ENCODE results near the gene SNRNP70.
A peak's percentile ranks its signal among the peaks of the same experiment; 100 is the strongest.
"Not testable (repeated sequence)": the region's sequence is repeated elsewhere in the genome, so short reads cannot be mapped to it uniquely, and the experiment has no call there.

The SNRNP70 gene

GRCh38 chr19:49056902-49057596 lies 28.2 kb upstream of the SNRNP70 start:
- H3K4me1 ChIP-seq (ENCODE audit: insufficient read depth, low read length); H3K36me3 ChIP-seq (ENCODE audit: insufficient read depth, low read length); H3K9me3 ChIP-seq (ENCODE audit: low read length): not testable (repeated sequence)
- peak overlapping the region; percentile 63 for H2AFZ ChIP-seq (ENCODE audit: low read depth, low read length)
- peaks cover 54% of the 10 kb centered on the region for H3K27me3 ChIP-seq (ENCODE audit: insufficient read depth, low read length)
- H3K4me3 ChIP-seq (ENCODE audit: low read length): peak overlapping the region; percentile 49

- Histone ChIP-seq H3K36me3 (ENCODE audit: insufficient read depth, low read length) (no peaks in the 10 kb centered on the region), H2AFZ (ENCODE audit: low read depth, low read length) (peak within 1 kb of the TSS; percentile 63), H3K9me3 (ENCODE audit: low read length) (peaks cover 3% of the 10 kb centered on the region), H3K4me3 (ENCODE audit: low read length) (peak within 1 kb of the TSS; percentile 49), H3K27me3 (ENCODE audit: insufficient read depth, low read length) (peaks cover 55% of the 10 kb centered on the region), H3K4me1 (ENCODE audit: insufficient read depth, low read length) (peaks cover 4% of the 10 kb centered on the region)
Observed at GRCh38 chr19:49057636-49058234, 27.5 kb upstream of the SNRNP70 start, which contains the start of gene CGB7. Gene CGB7 (minus strand): TSS chr19:49057749. CDS start chr19:49055375, 2,374 bp downstream.

DNA sequence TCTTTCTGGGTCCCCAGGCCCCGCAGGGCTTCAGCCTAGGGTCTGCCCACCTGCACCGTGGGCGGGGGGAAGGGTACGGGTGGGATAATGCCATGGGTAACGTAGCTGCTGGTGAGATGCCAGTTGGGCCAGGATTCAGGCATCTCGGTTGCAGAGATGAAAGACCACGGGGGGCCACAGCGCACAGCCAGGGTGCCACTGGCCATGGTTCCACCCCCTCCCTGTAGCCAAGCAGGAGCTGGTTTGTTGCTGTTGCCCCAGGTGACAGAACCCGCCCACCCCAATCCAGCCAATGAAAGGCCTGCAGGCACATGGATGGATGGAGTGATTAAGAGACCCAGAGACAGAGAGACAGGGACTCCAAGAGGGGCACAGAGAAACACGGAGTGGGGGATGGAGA lies 26.7 kb upstream of the SNRNP70 start:
- Histone ChIP-seq H3K4me1 (ENCODE audit: insufficient read depth, low read length) (peaks cover 4% of the 10 kb centered on the region), H2AFZ (ENCODE audit: low read depth, low read length) (no peak overlapping the region), H3K27me3 (ENCODE audit: insufficient read depth, low read length) (peaks cover 55% of the 10 kb centered on the region), H3K9me3 (ENCODE audit: low read length) (peaks cover 3% of the 10 kb centered on the region), H3K36me3 (ENCODE audit: insufficient read depth, low read length) (no peaks in the 10 kb centered on the region), H3K4me3 (ENCODE audit: low read length) (no peak overlapping the region)

DNA sequence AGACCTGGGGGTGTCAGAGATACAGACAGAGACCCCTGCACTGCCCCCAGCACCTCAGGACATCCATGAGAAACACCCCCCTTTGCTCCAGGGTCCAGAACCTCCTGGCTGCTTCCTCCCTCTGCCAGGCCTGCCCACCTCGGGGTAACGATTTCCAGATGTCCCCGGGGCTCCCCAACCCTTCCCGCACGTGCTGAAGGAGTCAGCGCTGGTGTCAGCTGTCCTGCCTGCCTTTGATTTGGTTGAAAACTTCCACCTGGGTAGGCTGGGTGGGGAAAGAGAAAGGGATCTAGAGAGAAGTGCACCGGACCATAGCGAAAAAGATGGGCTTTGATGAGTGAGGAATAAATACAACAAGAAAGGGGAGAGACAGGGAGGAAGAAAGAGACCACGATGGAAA lies 26.2 kb upstream of the SNRNP70 start:
- Histone ChIP-seq H2AFZ (ENCODE audit: low read depth, low read length) (no peak overlapping the region), H3K9me3 (ENCODE audit: low read length) (peaks cover 3% of the 10 kb centered on the region), H3K27me3 (ENCODE audit: insufficient read depth, low read length) (peaks cover 57% of the 10 kb centered on the region), H3K4me1 (ENCODE audit: insufficient read depth, low read length) (peaks cover 4% of the 10 kb centered on the region), H3K4me3 (ENCODE audit: low read length) (no peak overlapping the region), H3K36me3 (ENCODE audit: insufficient read depth, low read length) (no peaks in the 10 kb centered on the region)

DNA sequence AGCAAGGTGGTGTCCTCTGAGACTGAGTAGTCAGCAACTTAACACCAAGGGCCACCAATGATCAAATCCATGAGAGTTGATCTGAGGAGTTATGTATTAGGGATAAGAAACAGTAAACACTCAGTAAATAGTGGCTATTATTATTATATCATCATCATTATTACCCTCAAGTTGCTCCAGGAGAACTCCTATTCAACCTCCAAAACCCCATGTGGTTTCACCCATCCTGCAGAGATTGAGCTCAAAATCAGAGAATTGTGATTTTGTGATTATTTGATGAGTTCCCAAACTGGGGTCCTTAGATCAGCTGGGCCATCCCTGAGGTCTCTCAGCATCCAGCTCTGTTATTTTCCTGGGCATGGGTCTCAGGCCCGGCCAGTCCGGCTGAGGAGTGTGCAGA lies 24.3 kb upstream of the SNRNP70 start:
- Histone ChIP-seq H3K27me3 (ENCODE audit: insufficient read depth, low read length) (peaks cover 60% of the 10 kb centered on the region), H3K9me3 (ENCODE audit: low read length) (no peaks in the 10 kb centered on the region), H2AFZ (ENCODE audit: low read depth, low read length) (no peak overlapping the region), H3K36me3 (ENCODE audit: insufficient read depth, low read length) (no peaks in the 10 kb centered on the region), H3K4me3 (ENCODE audit: low read length) (no peak overlapping the region), H3K4me1 (ENCODE audit: insufficient read depth, low read length) (peaks cover 14% of the 10 kb centered on the region)

GRCh38 chr19:49061445-49061844 lies 23.8 kb upstream of the SNRNP70 start:
- H3K9me3 ChIP-seq (ENCODE audit: low read length): no peaks in the 10 kb centered on the region
- H3K27me3 ChIP-seq (ENCODE audit: insufficient read depth, low read length): peaks cover 60% of the 10 kb centered on the region
- no peak overlapping the region for H3K4me3 ChIP-seq (ENCODE audit: low read length)
- peaks cover 14% of the 10 kb centered on the region for H3K4me1 ChIP-seq (ENCODE audit: insufficient read depth, low read length)
- H2AFZ ChIP-seq (ENCODE audit: low read depth, low read length): no peak overlapping the region
- H3K36me3 ChIP-seq (ENCODE audit: insufficient read depth, low read length): no peaks in the 10 kb centered on the region

DNA sequence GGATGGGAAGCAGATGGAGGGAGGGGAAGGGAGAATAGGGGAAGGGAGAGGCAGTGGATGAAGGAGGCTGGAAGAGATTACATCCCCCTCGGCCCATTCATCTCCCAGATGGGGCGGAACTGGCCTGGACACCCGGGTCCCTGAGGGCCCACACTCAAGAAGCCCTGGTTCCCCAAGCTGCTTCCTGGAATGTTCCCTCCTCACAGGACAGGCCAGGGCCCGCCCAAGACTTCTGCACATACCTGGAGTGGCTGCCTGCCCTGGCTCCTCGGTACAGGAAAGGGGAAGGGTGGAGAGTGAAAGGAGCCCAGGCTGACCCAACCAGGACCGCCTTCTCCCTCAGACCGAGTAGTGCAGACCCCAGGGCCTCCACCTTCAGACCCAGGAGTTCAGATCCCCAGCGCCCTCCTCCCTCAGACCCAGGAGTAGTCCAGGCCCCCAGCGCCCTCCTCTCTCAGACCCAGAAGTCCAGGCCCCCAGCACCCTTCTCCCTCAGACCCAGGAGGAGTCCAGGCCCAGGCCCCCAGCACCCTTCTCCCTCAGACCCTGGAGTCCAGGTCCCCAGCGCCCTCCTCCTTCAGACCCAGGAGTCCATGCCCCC lies 21.1 kb upstream of the SNRNP70 start:
- Histone ChIP-seq H3K27me3 (ENCODE audit: insufficient read depth, low read length) (peaks cover 41% of the 10 kb centered on the region), H3K36me3 (ENCODE audit: insufficient read depth, low read length) (no peaks in the 10 kb centered on the region), H3K9me3 (ENCODE audit: low read length) (peaks cover under 1% of the 10 kb centered on the region), H3K4me1 (ENCODE audit: insufficient read depth, low read length) (peaks cover 10% of the 10 kb centered on the region), H2AFZ (ENCODE audit: low read depth, low read length) (no peak overlapping the region), H3K4me3 (ENCODE audit: low read length) (peak overlapping the region; percentile 7)

- Histone ChIP-seq H3K4me1 (ENCODE audit: insufficient read depth, low read length) (peaks cover 10% of the 10 kb centered on the region), H3K4me3 (ENCODE audit: low read length) (peak within 1 kb of the TSS; percentile 29), H2AFZ (ENCODE audit: low read depth, low read length) (peak within 1 kb of the TSS; percentile 7), H3K27me3 (ENCODE audit: insufficient read depth, low read length) (peaks cover 42% of the 10 kb centered on the region), H3K9me3 (ENCODE audit: low read length) (peaks cover 8% of the 10 kb centered on the region), H3K36me3 (ENCODE audit: insufficient read depth, low read length) (no peaks in the 10 kb centered on the region)
Observed at GRCh38 chr19:49064768-49065611, 20.3 kb upstream of the SNRNP70 start, which contains the start of gene NTF4. Gene NTF4 (minus strand): TSS chr19:49064818. CDS start chr19:49061997, 2,821 bp downstream.

GRCh38 chr19:49065905-49066512 lies 19.2 kb upstream of the SNRNP70 start:
- Histone ChIP-seq H3K27me3 (ENCODE audit: insufficient read depth, low read length) (peaks cover 50% of the 10 kb centered on the region), H3K36me3 (ENCODE audit: insufficient read depth, low read length) (no peaks in the 10 kb centered on the region)

GRCh38 chr19:49067554-49067953 lies 17.7 kb upstream of the SNRNP70 start:
- Histone ChIP-seq H3K27me3 (ENCODE audit: insufficient read depth, low read length) (peaks cover 55% of the 10 kb centered on the region), H3K4me3 (ENCODE audit: low read length) (no peak overlapping the region), H2AFZ (ENCODE audit: low read depth, low read length) (no peak overlapping the region), H3K36me3 (ENCODE audit: insufficient read depth, low read length) (no peaks in the 10 kb centered on the region), H3K9me3 (ENCODE audit: low read length) (peaks cover 19% of the 10 kb centered on the region), H3K4me1 (ENCODE audit: insufficient read depth, low read length) (peaks cover 10% of the 10 kb centered on the region)

More at GRCh38 chr19:49065905-49066512, 19.2 kb upstream of the SNRNP70 start:
- no peak overlapping the region for H3K4me3 ChIP-seq (ENCODE audit: low read length)
- peaks cover 18% of the 10 kb centered on the region for H3K9me3 ChIP-seq (ENCODE audit: low read length)
- H3K4me1 ChIP-seq (ENCODE audit: insufficient read depth, low read length): peaks cover 10% of the 10 kb centered on the region
- no peak overlapping the region for H2AFZ ChIP-seq (ENCODE audit: low read depth, low read length)

GRCh38 chr19:49069026-49069425 lies 16.2 kb upstream of the SNRNP70 start:
- no peak overlapping the region for H3K4me3 ChIP-seq (ENCODE audit: low read length)
- H3K36me3 ChIP-seq (ENCODE audit: insufficient read depth, low read length): no peaks in the 10 kb centered on the region
- H3K4me1 ChIP-seq (ENCODE audit: insufficient read depth, low read length): peaks cover 10% of the 10 kb centered on the region
- peaks cover 19% of the 10 kb centered on the region for H3K9me3 ChIP-seq (ENCODE audit: low read length)
- H3K27me3 ChIP-seq (ENCODE audit: insufficient read depth, low read length): peaks cover 67% of the 10 kb centered on the region
- no peak overlapping the region for H2AFZ ChIP-seq (ENCODE audit: low read depth, low read length)

GRCh38 chr19:49070416-49070815 lies 14.8 kb upstream of the SNRNP70 start:
- H3K27me3 ChIP-seq (ENCODE audit: insufficient read depth, low read length): peaks cover 65% of the 10 kb centered on the region
- H3K4me3 ChIP-seq (ENCODE audit: low read length): no peak overlapping the region
- no peaks in the 10 kb centered on the region for H3K36me3 ChIP-seq (ENCODE audit: insufficient read depth, low read length)
- H3K9me3 ChIP-seq (ENCODE audit: low read length): peaks cover 19% of the 10 kb centered on the region
- no peak overlapping the region for H2AFZ ChIP-seq (ENCODE audit: low read depth, low read length)
- peaks cover 1% of the 10 kb centered on the region for H3K4me1 ChIP-seq (ENCODE audit: insufficient read depth, low read length)

Measured in neuron (in vitro differentiated cells).